Measurements from ENCODE around the gene RFK. TPM values are rescaled to one million over a fixed set of nuclear protein-coding genes. Genes with fewer than 3 reads are reported as not detected.
"Not testable (repeated sequence)": the region's sequence is repeated elsewhere in the genome, so short reads cannot be mapped to it uniquely, and the experiment has no call there.

RFK gene
- total and polyA plus RNA-seq, 2 donors from 2014 or later = 20.6 to 40.3 TPM

DNA sequence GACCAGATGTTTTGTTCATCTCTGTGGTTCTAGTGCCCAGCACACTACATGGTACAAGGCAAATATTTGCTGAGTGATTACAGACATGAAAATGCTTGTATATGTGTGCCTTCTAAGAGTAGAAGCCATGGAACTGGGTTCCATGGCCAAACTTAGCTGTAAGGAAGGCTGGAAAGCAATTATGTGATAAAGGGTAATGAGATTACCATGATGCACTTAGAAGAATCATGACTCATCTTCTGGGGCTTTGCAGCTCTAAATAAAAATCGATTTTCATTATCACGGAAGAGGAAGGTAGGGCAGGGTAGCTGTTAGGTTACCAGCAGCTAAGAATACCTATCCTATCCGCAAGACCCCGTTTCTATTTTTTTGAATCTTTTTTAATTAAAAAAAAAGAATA, 28.0 kb downstream of the RFK start:
- FAIRE-seq (no peak), DNase-seq (no peak)
- intact Hi-C loops (cut with DNase I) = no loop called here
- TF ChIP-seq, protein P1, sequence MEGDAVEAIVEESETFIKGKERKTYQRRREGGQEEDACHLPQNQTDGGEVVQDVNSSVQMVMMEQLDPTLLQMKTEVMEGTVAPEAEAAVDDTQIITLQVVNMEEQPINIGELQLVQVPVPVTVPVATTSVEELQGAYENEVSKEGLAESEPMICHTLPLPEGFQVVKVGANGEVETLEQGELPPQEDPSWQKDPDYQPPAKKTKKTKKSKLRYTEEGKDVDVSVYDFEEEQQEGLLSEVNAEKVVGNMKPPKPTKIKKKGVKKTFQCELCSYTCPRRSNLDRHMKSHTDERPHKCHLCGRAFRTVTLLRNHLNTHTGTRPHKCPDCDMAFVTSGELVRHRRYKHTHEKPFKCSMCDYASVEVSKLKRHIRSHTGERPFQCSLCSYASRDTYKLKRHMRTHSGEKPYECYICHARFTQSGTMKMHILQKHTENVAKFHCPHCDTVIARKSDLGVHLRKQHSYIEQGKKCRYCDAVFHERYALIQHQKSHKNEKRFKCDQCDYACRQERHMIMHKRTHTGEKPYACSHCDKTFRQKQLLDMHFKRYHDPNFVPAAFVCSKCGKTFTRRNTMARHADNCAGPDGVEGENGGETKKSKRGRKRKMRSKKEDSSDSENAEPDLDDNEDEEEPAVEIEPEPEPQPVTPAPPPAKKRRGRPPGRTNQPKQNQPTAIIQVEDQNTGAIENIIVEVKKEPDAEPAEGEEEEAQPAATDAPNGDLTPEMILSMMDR (IDR thresholded peaks at IDR 0.05; ENCODE audit: borderline replicate concordance, extremely low read depth, insufficient read depth) = no peak
- no peaks in the 10 kb centered on the region for H3K9me3 ChIP-seq (ENCODE audit: control insufficient read depth in 2 of 3, insufficient read depth in 1 of 3, low read length in 3 of 3)
- H3K27me3 ChIP-seq (ENCODE audit: control insufficient read depth, insufficient read depth, low read length) = no peaks in the 10 kb centered on the region
- H3K4me1 ChIP-seq (ENCODE audit: control insufficient read depth in 2 of 3, insufficient read depth in 2 of 3, low read depth in 1 of 3, low read length in 3 of 3) = peaks cover 0 to 7% (median 5%) of the 10 kb centered on the region in 3 donors
- no peak overlapping the region for H3K9ac ChIP-seq (ENCODE audit: low read length in 3 of 3)
- no peak overlapping the region for H3K4me3 ChIP-seq (ENCODE audit: low read length in 3 of 3)
- no peaks in the 10 kb centered on the region for H3K36me3 ChIP-seq (ENCODE audit: control insufficient read depth in 2 of 3, insufficient read depth in 3 of 3, low read length in 3 of 3)
- no peak overlapping the region for H3K27ac ChIP-seq (ENCODE audit: low read depth in 2 of 2, low read length in 2 of 2)

DNA sequence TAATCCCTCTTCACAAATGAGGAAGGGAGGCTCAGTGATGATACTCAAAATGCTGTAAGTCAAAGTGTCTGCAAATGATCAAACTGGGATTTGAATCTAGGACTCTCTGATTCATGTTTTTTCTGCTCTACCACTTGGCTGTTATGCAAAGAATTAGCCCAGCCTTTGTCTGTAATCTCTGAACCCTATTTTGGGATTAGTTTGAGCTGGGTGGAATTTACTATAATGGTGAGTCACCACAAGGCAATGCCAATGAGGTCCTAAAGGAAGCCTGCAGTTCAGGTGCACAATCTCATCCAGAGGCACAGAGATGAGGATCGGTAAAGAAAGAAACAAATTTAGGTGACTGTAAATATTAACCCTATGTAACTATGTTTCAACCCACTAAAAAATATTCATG, 29.2 kb downstream of the RFK start:
- Histone ChIP-seq H3K36me3 (ENCODE audit: control insufficient read depth in 2 of 3, insufficient read depth in 3 of 3, low read length in 3 of 3) (no peaks in the 10 kb centered on the region), H3K4me1 (ENCODE audit: control insufficient read depth in 2 of 3, insufficient read depth in 2 of 3, low read depth in 1 of 3, low read length in 3 of 3) (peaks cover 0 to 7% (median under 1%) of the 10 kb centered on the region in 3 donors), H3K27me3 (ENCODE audit: control insufficient read depth, insufficient read depth, low read length) (no peaks in the 10 kb centered on the region), H3K9me3 (ENCODE audit: control insufficient read depth in 2 of 3, insufficient read depth in 1 of 3, low read length in 3 of 3) (no peaks in the 10 kb centered on the region), H3K9ac (ENCODE audit: low read length in 3 of 3) (no peak overlapping the region), H3K27ac (ENCODE audit: low read depth in 2 of 2, low read length in 2 of 2) (no peak overlapping the region), H3K4me3 (ENCODE audit: low read length in 3 of 3) (no peak overlapping the region)
- intact Hi-C loops (cut with DNase I) = no loop called here
- FAIRE-seq (no peak), DNase-seq (no peak)
- TF ChIP-seq, protein P1 (IDR thresholded peaks at IDR 0.05; ENCODE audit: borderline replicate concordance, extremely low read depth, insufficient read depth) = no peak

DNA sequence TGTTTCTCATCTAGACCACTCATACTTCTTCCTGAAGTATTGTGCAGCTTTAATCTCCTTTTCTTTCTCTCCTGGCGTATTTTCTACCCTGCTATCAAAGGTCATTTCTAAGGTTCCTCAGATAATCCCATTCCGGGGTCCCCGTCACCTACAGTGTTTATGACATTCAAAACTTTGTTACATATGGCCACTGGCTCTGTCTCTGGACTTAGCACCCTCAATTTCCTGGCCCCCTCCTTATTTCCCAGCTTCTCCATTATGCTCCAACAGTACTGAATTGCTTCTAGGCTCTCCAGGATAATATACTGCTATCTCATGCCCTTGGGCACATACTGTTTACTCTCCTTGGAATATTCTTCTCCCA, 31.2 kb downstream of the RFK start:
- H3K27ac ChIP-seq (ENCODE audit: low read depth in 2 of 2, low read length in 2 of 2) = no peak overlapping the region
- H3K36me3 ChIP-seq (ENCODE audit: control insufficient read depth in 2 of 3, insufficient read depth in 3 of 3, low read length in 3 of 3) = no peaks in the 10 kb centered on the region
- H3K9ac ChIP-seq (ENCODE audit: low read length in 3 of 3) = no peak overlapping the region
- TF ChIP-seq, protein P1 (IDR thresholded peaks at IDR 0.05; ENCODE audit: borderline replicate concordance, extremely low read depth, insufficient read depth) = no peak
- no peaks in the 10 kb centered on the region for H3K4me1 ChIP-seq (ENCODE audit: control insufficient read depth in 2 of 3, insufficient read depth in 2 of 3, low read depth in 1 of 3, low read length in 3 of 3)
- no peaks in the 10 kb centered on the region for H3K9me3 ChIP-seq (ENCODE audit: control insufficient read depth in 2 of 3, insufficient read depth in 1 of 3, low read length in 3 of 3)
- intact Hi-C loops (cut with DNase I) = no loop called here
- H3K4me3 ChIP-seq (ENCODE audit: low read length in 3 of 3) = no peak overlapping the region
- no peaks in the 10 kb centered on the region for H3K27me3 ChIP-seq (ENCODE audit: control insufficient read depth, insufficient read depth, low read length)
- no peak for FAIRE-seq
- no peak for DNase-seq

DNA sequence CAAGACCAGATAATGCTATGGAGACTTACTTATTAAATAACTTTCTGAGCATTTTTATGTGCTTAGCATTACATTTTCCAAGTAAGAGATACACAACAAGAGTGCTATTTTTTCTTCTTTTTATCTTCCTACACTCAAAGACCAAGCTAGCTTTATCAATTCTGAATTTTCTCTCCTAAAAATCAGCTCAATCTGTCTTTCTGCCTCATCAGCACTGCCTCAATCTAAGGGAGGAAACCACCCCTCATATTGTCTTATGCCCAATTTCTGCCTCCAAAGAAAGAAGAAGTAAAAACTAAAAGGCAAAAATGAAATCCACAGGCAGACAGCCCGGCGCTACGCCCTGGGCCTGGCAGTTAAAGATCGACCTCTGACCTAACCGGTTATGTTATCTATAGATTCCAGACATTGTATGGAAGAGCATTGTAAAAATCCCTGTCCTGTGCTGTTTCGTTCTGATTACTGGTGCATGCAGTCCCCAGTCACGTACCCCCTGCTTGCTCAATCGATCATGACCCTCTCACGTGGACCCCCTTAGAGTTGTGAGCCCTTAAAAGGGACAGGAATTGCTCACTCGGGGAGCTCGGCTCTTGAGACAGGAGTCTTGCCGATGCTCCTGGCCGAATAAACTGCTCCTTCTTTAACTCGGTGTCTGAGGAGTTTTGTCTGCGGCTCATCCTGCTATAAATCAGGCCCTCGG, 31.7 kb downstream of the RFK start:
- intact Hi-C loops (cut with DNase I); H3K9me3 ChIP-seq (ENCODE audit: control insufficient read depth in 2 of 3, insufficient read depth in 1 of 3, low read length in 3 of 3); H3K27me3 ChIP-seq (ENCODE audit: control insufficient read depth, insufficient read depth, low read length); H3K9ac ChIP-seq (ENCODE audit: low read length in 3 of 3); DNase-seq; H3K4me3 ChIP-seq (ENCODE audit: low read length in 3 of 3); FAIRE-seq; H3K36me3 ChIP-seq (ENCODE audit: control insufficient read depth in 2 of 3, insufficient read depth in 3 of 3, low read length in 3 of 3); H3K27ac ChIP-seq (ENCODE audit: low read depth in 2 of 2, low read length in 2 of 2); H3K4me1 ChIP-seq (ENCODE audit: control insufficient read depth in 2 of 3, insufficient read depth in 2 of 3, low read depth in 1 of 3, low read length in 3 of 3): not testable (repeated sequence)
